ENCODE results near the gene PELI2. TPM values are rescaled to one million over a fixed set of nuclear protein-coding genes. Genes with fewer than 3 reads are reported as not detected.

The PELI2 gene
- total RNA-seq, 1 experiment from 2014 or later = 9.3 TPM

GRCh38 chr14:56341766-56342493, 223.7 kb downstream of the PELI2 start:
- Histone ChIP-seq H3K27ac (0 out of 2 replicates have a peak overlapping the region, but pooled peaks have one; percentile 8), H3K36me3 (no peaks in the 10 kb centered on the region), H3K27me3 (no peaks in the 10 kb centered on the region), H3K4me1 (peaks cover 11% of the 10 kb centered on the region), H3K4me3 (no peak overlapping the region), H3K9me3 (replicated peaks) (no peaks in the 10 kb centered on the region)
- DNase-seq = peak; percentile 19 to 46

- Histone ChIP-seq H3K27me3 (no peaks in the 10 kb centered on the region), H3K27ac (no peak overlapping the region), H3K4me3 (no peak overlapping the region), H3K4me1 (peaks cover 11% of the 10 kb centered on the region), H3K9me3 (replicated peaks) (no peaks in the 10 kb centered on the region), H3K36me3 (no peaks in the 10 kb centered on the region)
- peak in 1 of 2 experiments; percentile 30 for DNase-seq
Measured at GRCh38 chr14:56342494-56342942, 224.3 kb downstream of the PELI2 start.

- no peaks in the 10 kb centered on the region for H3K4me1 ChIP-seq
- H3K4me3 ChIP-seq = no peak overlapping the region
- no peaks in the 10 kb centered on the region for H3K9me3 ChIP-seq (replicated peaks)
- H3K27ac ChIP-seq = no peak overlapping the region
- H3K27me3 ChIP-seq = no peaks in the 10 kb centered on the region
- DNase-seq = no peak
- H3K36me3 ChIP-seq = no peaks in the 10 kb centered on the region
Measured at GRCh38 chr14:56349960-56350359, 231.7 kb downstream of the PELI2 start.

Measured in SJCRH30 (cell line).